A673 (cell line): ENCODE measurements around the gene CAST. TPM values are rescaled to one million over a fixed set of nuclear protein-coding genes. Genes with fewer than 3 reads are reported as not detected.

Experiments
- BruUV-seq: library from RNA; stranded (reverse); fragments of 400-500 nt; replicated peaks from 2 replicates; lab custom pipeline; 2021; lab: Mats Ljungman, UMichigan
- CTCF ChIA-PET: fragments of 300-600 bp; sonication (Branson Sonifier 250); formaldehyde crosslinking; loops from one replicate; lab custom pipeline; 2022; ENCODE audit warnings: antibody characterized with exemption; lab: Charles Lee
- POLR2A ChIA-PET: fragments of 300-600 bp; sonication (Branson Sonifier 250); formaldehyde crosslinking; loops from one replicate; lab custom pipeline; 2022; ENCODE audit warnings: antibody characterized with exemption; ENCODE audit not compliant: low non-redundant PET; lab: Charles Lee
- DNase-seq: peaks from one replicate; pipeline ENCODE4 v3.0.0-alpha.2; 2015; ENCODE audit warnings: low spot score
- H3K27ac ChIP-seq: fragments of 200-600 bp; sonication (generic); 2 replicates; pipeline ENCODE4 v1.5.1; 2016; ENCODE audit warnings: mixed run types, low read depth, mild to moderate bottlenecking, mixed read lengths, antibody characterized with exemption, low read length; ENCODE audit not compliant: poor library complexity, severe bottlenecking
- H3K27me3 ChIP-seq: fragments of 200-600 bp; sonication (generic); replicated peaks from 2 replicates; pipeline ENCODE4 v1.6.1; 2017; ENCODE audit warnings: mixed run types, low read depth, mild to moderate bottlenecking, mixed read lengths, antibody characterized with exemption, low read length; ENCODE audit not compliant: insufficient read depth, poor library complexity
- H3K36me3 ChIP-seq: fragments of 200-600 bp; sonication (generic); 2 replicates; pipeline ENCODE4 v1.6.1; 2016; ENCODE audit warnings: mixed run types, mild to moderate bottlenecking, mixed read lengths, antibody characterized with exemption, low read length; ENCODE audit not compliant: insufficient read depth, poor library complexity, severe bottlenecking
- H3K4me1 ChIP-seq: fragments of 200-600 bp; sonication (generic); 2 replicates; pipeline ENCODE4 v1.6.1; 2017; ENCODE audit warnings: mixed run types, mild to moderate bottlenecking, mixed read lengths, antibody characterized with exemption, low read length; ENCODE audit not compliant: insufficient read depth, poor library complexity, severe bottlenecking
- H3K4me3 ChIP-seq: fragments of 200-600 bp; sonication (generic); 2 replicates; pipeline ENCODE4 v1.5.1; 2016; ENCODE audit warnings: low read depth, mixed run types, mild to moderate bottlenecking, mixed read lengths, low read length; ENCODE audit not compliant: poor library complexity, severe bottlenecking
- H3K9me3 ChIP-seq: fragments of 200-600 bp; sonication (generic); 2 replicates; pipeline ENCODE4 v1.6.1; 2016; ENCODE audit warnings: mixed run types, low read depth, mild to moderate bottlenecking, mixed read lengths, antibody characterized with exemption, low read length; ENCODE audit not compliant: poor library complexity, severe bottlenecking
- EZH2 ChIP-seq: fragments of 200-600 bp; sonication (generic); IDR thresholded peaks from 2 replicates; pipeline ENCODE4 v1.6.1; 2017; ENCODE audit warnings: borderline replicate concordance, low read depth, mild to moderate bottlenecking, mixed read lengths, antibody characterized with exemption, low read length; ENCODE audit not compliant: poor library complexity, severe bottlenecking
- intact Hi-C: fragments of 100-400 bp; cut with micrococcal nuclease; formaldehyde crosslinking; loops from one replicate; pipeline ENCODE4 v1.10.0; 2022; ENCODE audit not compliant: unreplicated experiment
- total RNA-seq: library from RNA; stranded (reverse); gene quantifications from 2 replicates; pipeline ENCODE4 v1.2.3, GENCODE V29; 2021
- TF ChIP-seq, protein P1 (sequence below): fragments of 300-800, 200-600 bp; sonication (generic); conservative IDR thresholded peaks from 2 replicates; pipeline ENCODE4 v1.5.1; 2017; ENCODE audit warnings: low read depth, mild to moderate bottlenecking, antibody characterized with exemption, low read length, moderate library complexity, mixed read lengths

The CAST gene
- total RNA-seq, 1 experiment from 2014 or later, result 66.8 TPM

DNA sequence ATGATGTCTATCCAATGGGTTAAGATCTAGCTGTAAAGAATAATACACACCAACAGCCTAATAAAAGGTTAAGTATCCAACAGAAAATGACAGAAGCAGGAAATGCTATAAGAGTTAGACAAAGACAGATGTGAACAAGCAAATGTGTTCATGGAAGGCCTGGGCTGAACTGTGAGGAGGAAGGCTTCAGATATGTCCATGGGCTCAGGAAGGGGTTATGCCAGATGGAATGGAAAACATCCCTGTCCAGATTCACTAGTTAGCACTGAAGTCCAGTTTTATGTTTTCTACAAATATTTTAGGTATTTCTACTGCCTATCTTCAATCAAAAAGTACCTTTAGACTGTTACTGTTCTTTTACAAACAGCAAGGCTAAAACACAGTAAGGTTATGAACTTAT is 118.5 kb downstream of the CAST start:
- CTCF ChIA-PET, result no interaction called here
- no peak for DNase-seq
- no TSS peak for BruUV-seq
- no peaks in the 10 kb centered on the region for H3K27me3 ChIP-seq
- TF ChIP-seq, protein P1, sequence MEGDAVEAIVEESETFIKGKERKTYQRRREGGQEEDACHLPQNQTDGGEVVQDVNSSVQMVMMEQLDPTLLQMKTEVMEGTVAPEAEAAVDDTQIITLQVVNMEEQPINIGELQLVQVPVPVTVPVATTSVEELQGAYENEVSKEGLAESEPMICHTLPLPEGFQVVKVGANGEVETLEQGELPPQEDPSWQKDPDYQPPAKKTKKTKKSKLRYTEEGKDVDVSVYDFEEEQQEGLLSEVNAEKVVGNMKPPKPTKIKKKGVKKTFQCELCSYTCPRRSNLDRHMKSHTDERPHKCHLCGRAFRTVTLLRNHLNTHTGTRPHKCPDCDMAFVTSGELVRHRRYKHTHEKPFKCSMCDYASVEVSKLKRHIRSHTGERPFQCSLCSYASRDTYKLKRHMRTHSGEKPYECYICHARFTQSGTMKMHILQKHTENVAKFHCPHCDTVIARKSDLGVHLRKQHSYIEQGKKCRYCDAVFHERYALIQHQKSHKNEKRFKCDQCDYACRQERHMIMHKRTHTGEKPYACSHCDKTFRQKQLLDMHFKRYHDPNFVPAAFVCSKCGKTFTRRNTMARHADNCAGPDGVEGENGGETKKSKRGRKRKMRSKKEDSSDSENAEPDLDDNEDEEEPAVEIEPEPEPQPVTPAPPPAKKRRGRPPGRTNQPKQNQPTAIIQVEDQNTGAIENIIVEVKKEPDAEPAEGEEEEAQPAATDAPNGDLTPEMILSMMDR, result no peak
- POLR2A ChIA-PET, result no interaction called here
- intact Hi-C loops, result no loop called here
- no peak overlapping the region for H3K27ac ChIP-seq
- peaks cover 29% of the 10 kb centered on the region for H3K36me3 ChIP-seq
- no peaks in the 10 kb centered on the region for H3K4me1 ChIP-seq
- no peak overlapping the region for H3K4me3 ChIP-seq
- no peaks in the 10 kb centered on the region for H3K9me3 ChIP-seq

DNA sequence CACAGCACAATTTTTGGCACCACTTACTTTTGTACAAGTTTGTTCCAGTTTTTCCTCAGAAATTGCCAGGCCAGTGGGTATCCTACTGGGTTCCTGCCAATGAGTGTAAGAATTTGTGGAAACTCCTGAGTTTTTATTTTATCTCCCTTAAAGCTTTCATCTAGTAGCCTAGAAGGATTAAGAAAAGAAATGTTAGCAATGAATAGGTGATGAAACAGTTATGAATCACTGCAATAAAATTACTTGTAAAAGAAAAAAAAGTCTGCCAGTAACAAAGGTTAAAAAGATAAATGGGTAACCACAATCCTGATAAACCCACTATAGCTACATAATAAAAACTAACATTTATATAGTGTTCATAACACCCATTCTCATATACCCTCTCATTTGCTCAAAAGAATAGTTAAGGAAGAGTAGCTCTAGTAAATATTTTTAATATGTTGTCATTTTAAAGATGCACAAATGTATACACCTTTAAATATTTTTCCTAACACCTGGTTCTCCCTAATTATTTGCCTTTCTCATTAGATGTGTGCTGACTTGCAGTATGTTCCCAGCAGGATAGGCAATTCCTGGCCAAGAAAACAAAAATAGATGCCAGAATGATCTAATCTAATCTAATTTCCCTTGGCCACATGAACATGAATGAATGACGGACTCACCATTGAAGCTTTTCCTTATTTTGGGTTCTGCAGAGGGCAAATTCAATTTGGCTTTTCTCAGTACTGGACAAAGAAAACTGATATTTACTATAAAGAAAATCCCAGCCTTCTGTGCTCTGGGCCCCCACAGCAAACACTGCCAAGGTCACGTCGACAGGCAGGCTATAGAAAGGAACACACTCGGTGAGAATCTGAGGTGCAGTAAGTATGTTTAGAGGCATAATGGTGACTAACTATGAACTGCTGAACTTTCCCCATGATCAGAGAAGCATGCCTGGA is 119.1 kb downstream of the CAST start:
- intact Hi-C loops, result no loop called here
- no peaks in the 10 kb centered on the region for H3K27me3 ChIP-seq
- BruUV-seq, result no TSS peak
- no peak overlapping the region for H3K27ac ChIP-seq
- no peak overlapping the region for H3K4me3 ChIP-seq
- ChIA-PET CTCF (no interaction called here), POLR2A (no interaction called here)
- H3K4me1 ChIP-seq, result no peaks in the 10 kb centered on the region
- no peak for DNase-seq
- peaks cover 26% of the 10 kb centered on the region for H3K36me3 ChIP-seq
- H3K9me3 ChIP-seq, result no peaks in the 10 kb centered on the region
- TF ChIP-seq EZH2, result no peak
- TF ChIP-seq, protein P1, result no peak

- Histone ChIP-seq H3K4me3 (no peak overlapping the region), H3K36me3 (peaks cover 19% of the 10 kb centered on the region), H3K4me1 (no peaks in the 10 kb centered on the region), H3K9me3 (no peaks in the 10 kb centered on the region), H3K27ac (no peak overlapping the region), H3K27me3 (no peaks in the 10 kb centered on the region)
- TF ChIP-seq, protein P1, result no peak
- no peak for TF ChIP-seq EZH2
- intact Hi-C loops, result no loop called here
- POLR2A ChIA-PET, result no interaction called here
- CTCF ChIA-PET, result no interaction called here
- BruUV-seq, result no TSS peak
- no peak for DNase-seq
Measured at GRCh38 chr5:96783326-96783725, 121.2 kb downstream of the CAST start.
